ENCODE results near the gene ACTA2. TPM values are rescaled to one million over a fixed set of nuclear protein-coding genes. Genes with fewer than 3 reads are reported as not detected.

ACTA2 gene
- total RNA-seq, 1 donor from 2014 or later = 126 TPM

GRCh38 chr10:88960802-88961201 is 8.2 kb upstream of the ACTA2 start:
- H3K36me3 Mint-ChIP-seq = no peaks in the 10 kb centered on the region
- TF ChIP-seq, protein P1, sequence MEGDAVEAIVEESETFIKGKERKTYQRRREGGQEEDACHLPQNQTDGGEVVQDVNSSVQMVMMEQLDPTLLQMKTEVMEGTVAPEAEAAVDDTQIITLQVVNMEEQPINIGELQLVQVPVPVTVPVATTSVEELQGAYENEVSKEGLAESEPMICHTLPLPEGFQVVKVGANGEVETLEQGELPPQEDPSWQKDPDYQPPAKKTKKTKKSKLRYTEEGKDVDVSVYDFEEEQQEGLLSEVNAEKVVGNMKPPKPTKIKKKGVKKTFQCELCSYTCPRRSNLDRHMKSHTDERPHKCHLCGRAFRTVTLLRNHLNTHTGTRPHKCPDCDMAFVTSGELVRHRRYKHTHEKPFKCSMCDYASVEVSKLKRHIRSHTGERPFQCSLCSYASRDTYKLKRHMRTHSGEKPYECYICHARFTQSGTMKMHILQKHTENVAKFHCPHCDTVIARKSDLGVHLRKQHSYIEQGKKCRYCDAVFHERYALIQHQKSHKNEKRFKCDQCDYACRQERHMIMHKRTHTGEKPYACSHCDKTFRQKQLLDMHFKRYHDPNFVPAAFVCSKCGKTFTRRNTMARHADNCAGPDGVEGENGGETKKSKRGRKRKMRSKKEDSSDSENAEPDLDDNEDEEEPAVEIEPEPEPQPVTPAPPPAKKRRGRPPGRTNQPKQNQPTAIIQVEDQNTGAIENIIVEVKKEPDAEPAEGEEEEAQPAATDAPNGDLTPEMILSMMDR (IDR thresholded peaks at IDR 0.05; ENCODE audit: unreplicated experiment) = no peak
- H3K27ac Mint-ChIP-seq = no peak overlapping the region
- H3K9me3 Mint-ChIP-seq = no peaks in the 10 kb centered on the region
- peaks cover 12% of the 10 kb centered on the region for H3K4me1 Mint-ChIP-seq
- DNase-seq (ENCODE audit: low spot score in 2 of 2, unreplicated experiment in 2 of 2) = no peak
- H3K4me3 Mint-ChIP-seq = no peak overlapping the region
- no peaks in the 10 kb centered on the region for H3K27me3 Mint-ChIP-seq (ENCODE audit: low read depth)

DNA sequence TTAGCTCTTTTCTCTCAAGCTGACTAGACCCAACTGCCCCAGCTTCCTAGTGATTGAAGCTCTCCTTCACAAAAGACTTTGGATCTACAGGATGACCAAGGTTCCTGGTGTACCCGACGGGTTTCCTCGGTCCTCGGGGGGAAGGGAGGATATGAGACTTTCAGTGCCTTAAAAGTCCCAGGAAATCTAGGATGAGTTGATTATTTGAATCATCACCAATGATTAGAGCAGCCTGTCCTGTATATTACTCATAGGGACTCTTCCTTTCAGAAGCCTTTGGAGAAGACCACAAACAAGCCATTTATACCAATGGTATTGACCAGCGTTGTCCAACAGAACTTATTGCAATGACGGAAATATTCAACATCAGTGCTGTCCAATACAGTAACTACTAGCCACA is 6.1 kb upstream of the ACTA2 start:
- H3K27ac Mint-ChIP-seq = no peak overlapping the region
- no peaks in the 10 kb centered on the region for H3K27me3 Mint-ChIP-seq (ENCODE audit: low read depth)
- peaks cover 6% of the 10 kb centered on the region for H3K4me1 Mint-ChIP-seq
- DNase-seq (ENCODE audit: low spot score in 2 of 2, unreplicated experiment in 2 of 2) = no peak
- no peaks in the 10 kb centered on the region for H3K9me3 Mint-ChIP-seq
- H3K4me3 Mint-ChIP-seq = no peak overlapping the region
- TF ChIP-seq, protein P1 (IDR thresholded peaks at IDR 0.05; ENCODE audit: unreplicated experiment) = no peak
- H3K36me3 Mint-ChIP-seq = no peaks in the 10 kb centered on the region

- TF ChIP-seq, protein P1 (IDR thresholded peaks at IDR 0.05; ENCODE audit: unreplicated experiment) = no peak
- H3K9me3 Mint-ChIP-seq = no peaks in the 10 kb centered on the region
- H3K27ac Mint-ChIP-seq = no peak overlapping the region
- H3K4me1 Mint-ChIP-seq = peaks cover 18% of the 10 kb centered on the region
- no peak for DNase-seq (ENCODE audit: low spot score in 2 of 2, unreplicated experiment in 2 of 2)
- H3K4me3 Mint-ChIP-seq = no peak overlapping the region
- no peaks in the 10 kb centered on the region for H3K27me3 Mint-ChIP-seq (ENCODE audit: low read depth)
- H3K36me3 Mint-ChIP-seq = no peaks in the 10 kb centered on the region
Observed at GRCh38 chr10:88957381-88957780, 4.8 kb upstream of the ACTA2 start.

- H3K36me3 Mint-ChIP-seq = no peaks in the 10 kb centered on the region
- no peaks in the 10 kb centered on the region for H3K9me3 Mint-ChIP-seq
- H3K4me1 Mint-ChIP-seq = peaks cover 44% of the 10 kb centered on the region
- no peak overlapping the region for H3K4me3 Mint-ChIP-seq
- DNase-seq (ENCODE audit: low spot score in 2 of 2, unreplicated experiment in 2 of 2) = no peak
- no peak overlapping the region for H3K27ac Mint-ChIP-seq
- TF ChIP-seq, protein P1 (IDR thresholded peaks at IDR 0.05; ENCODE audit: unreplicated experiment) = no peak
- H3K27me3 Mint-ChIP-seq (ENCODE audit: low read depth) = no peaks in the 10 kb centered on the region
Observed at GRCh38 chr10:88954458-88955083, 2.0 kb upstream of the ACTA2 start.

DNA sequence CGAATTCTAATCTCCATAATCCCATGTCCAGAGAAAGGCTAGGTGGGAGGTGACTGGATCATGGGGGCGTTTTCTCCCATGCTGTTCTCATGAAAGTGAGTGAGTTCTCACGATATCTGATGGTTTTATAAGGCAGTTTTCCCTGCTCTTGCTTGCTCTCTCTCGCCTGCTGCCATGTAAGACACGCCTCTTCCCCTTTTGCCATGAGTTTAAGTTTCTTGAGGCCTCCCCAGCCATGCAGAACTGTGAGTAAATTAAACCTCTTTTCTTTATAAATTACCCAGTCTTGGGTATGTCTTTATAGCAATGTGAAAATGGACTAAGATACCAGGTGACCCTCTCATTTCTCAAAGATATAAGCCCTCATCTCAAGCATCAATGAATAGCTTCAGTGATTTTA is 1.1 kb upstream of the ACTA2 start:
- Mint-ChIP-seq H3K4me1 (peaks cover 44% of the 10 kb centered on the region), H3K9me3 (no peaks in the 10 kb centered on the region), H3K27ac (no peak overlapping the region), H3K36me3 (no peaks in the 10 kb centered on the region), H3K27me3 (ENCODE audit: low read depth) (no peaks in the 10 kb centered on the region), H3K4me3 (no peak overlapping the region)
- TF ChIP-seq, protein P1 (IDR thresholded peaks at IDR 0.05; ENCODE audit: unreplicated experiment) = no peak
- DNase-seq (ENCODE audit: low spot score in 2 of 2, unreplicated experiment in 2 of 2) = no peak

Data from mesothelial cell of epicardium (in vitro differentiated cells).